ENCODE measurements around the gene MYH1. TPM values are rescaled to one million over a fixed set of nuclear protein-coding genes. Genes with fewer than 3 reads are reported as not detected.
"Not testable (repeated sequence)": the region's sequence is repeated elsewhere in the genome, so short reads cannot be mapped to it uniquely, and the experiment has no call there.

Gene MYH1
- total RNA-seq, 1 donor from 2014 or later: not detected

- peaks cover 34% of the 10 kb centered on the region for H3K27me3 Mint-ChIP-seq (ENCODE audit: low read depth)
- H3K27ac Mint-ChIP-seq (ENCODE audit: unreplicated experiment): no peak overlapping the region
- H3K36me3 Mint-ChIP-seq (ENCODE audit: low read depth): no peaks in the 10 kb centered on the region
- no peak for DNase-seq (ENCODE audit: low read depth, low spot score)
- no peak overlapping the region for H3K4me3 Mint-ChIP-seq
- no peak for TF ChIP-seq CTCF (conservative IDR thresholded peaks at IDR 0.05)
- H3K9me3 Mint-ChIP-seq: peaks cover 3% of the 10 kb centered on the region
- peaks cover 29% of the 10 kb centered on the region for H3K4me1 Mint-ChIP-seq
Observed at GRCh38 chr17:10550014-10550413, 31.7 kb upstream of the MYH1 start.

- H3K4me1 Mint-ChIP-seq: peaks cover 29% of the 10 kb centered on the region
- H3K4me3 Mint-ChIP-seq: peak within 1 kb of the TSS; percentile 1
- no peak for DNase-seq (ENCODE audit: low read depth, low spot score)
- TF ChIP-seq CTCF (conservative IDR thresholded peaks at IDR 0.05): no peak
- H3K9me3 Mint-ChIP-seq: peaks cover 1% of the 10 kb centered on the region
- H3K27me3 Mint-ChIP-seq (ENCODE audit: low read depth): peaks cover 36% of the 10 kb centered on the region
- H3K36me3 Mint-ChIP-seq (ENCODE audit: low read depth): no peaks in the 10 kb centered on the region
- H3K27ac Mint-ChIP-seq (ENCODE audit: unreplicated experiment): no peak within 1 kb of the TSS
Observed at GRCh38 chr17:10549096-10549842, 30.9 kb upstream of the MYH1 start, which contains the start of gene MYH2. TSS of gene MYH2 (minus strand) at chr17:10549658. CDS start at chr17:10547920, 1,738 bp downstream.

- H3K36me3 Mint-ChIP-seq (ENCODE audit: low read depth): no peaks in the 10 kb centered on the region
- H3K27ac Mint-ChIP-seq (ENCODE audit: unreplicated experiment): peak overlapping the region; percentile 70
- peaks cover 2% of the 10 kb centered on the region for H3K9me3 Mint-ChIP-seq
- DNase-seq (ENCODE audit: low read depth, low spot score): no peak
- no peak for TF ChIP-seq CTCF (conservative IDR thresholded peaks at IDR 0.05)
- H3K27me3 Mint-ChIP-seq (ENCODE audit: low read depth): peaks cover 37% of the 10 kb centered on the region
- peaks cover 29% of the 10 kb centered on the region for H3K4me1 Mint-ChIP-seq
- H3K4me3 Mint-ChIP-seq: no peak overlapping the region
Observed at GRCh38 chr17:10547351-10547750, 29.0 kb upstream of the MYH1 start.

- not testable (repeated sequence) for H3K27ac Mint-ChIP-seq (ENCODE audit: unreplicated experiment); H3K4me3 Mint-ChIP-seq; DNase-seq (ENCODE audit: low read depth, low spot score); H3K36me3 Mint-ChIP-seq (ENCODE audit: low read depth); H3K9me3 Mint-ChIP-seq
- peaks cover 10% of the 10 kb centered on the region for H3K27me3 Mint-ChIP-seq (ENCODE audit: low read depth)
- H3K4me1 Mint-ChIP-seq: peaks cover 11% of the 10 kb centered on the region
- TF ChIP-seq CTCF (conservative IDR thresholded peaks at IDR 0.05): peak; percentile 34
Observed at GRCh38 chr17:10543486-10543885, 25.1 kb upstream of the MYH1 start.

GRCh38 chr17:10541179-10541578 lies 22.8 kb upstream of the MYH1 start:
- not testable (repeated sequence) for H3K27me3 Mint-ChIP-seq (ENCODE audit: low read depth); H3K4me1 Mint-ChIP-seq; H3K4me3 Mint-ChIP-seq; DNase-seq (ENCODE audit: low read depth, low spot score); H3K27ac Mint-ChIP-seq (ENCODE audit: unreplicated experiment); H3K9me3 Mint-ChIP-seq; H3K36me3 Mint-ChIP-seq (ENCODE audit: low read depth)

- Mint-ChIP-seq H3K4me1 (no peaks in the 10 kb centered on the region), H3K27ac (ENCODE audit: unreplicated experiment) (no peak overlapping the region), H3K9me3 (no peaks in the 10 kb centered on the region), H3K4me3 (no peak overlapping the region), H3K27me3 (ENCODE audit: low read depth) (peaks cover 19% of the 10 kb centered on the region), H3K36me3 (ENCODE audit: low read depth) (no peaks in the 10 kb centered on the region)
- DNase-seq (ENCODE audit: low read depth, low spot score): no peak
- TF ChIP-seq CTCF (conservative IDR thresholded peaks at IDR 0.05): no peak
Observed at GRCh38 chr17:10532026-10532425, 13.7 kb upstream of the MYH1 start.
